HEK293 (cell line): Measurements from ENCODE around the gene AAR2.

Experiments
- CTCF ChIA-PET: fragments of 350-600 bp; formaldehyde crosslinking; extraction: SDS; loops from one replicate; lab custom pipeline; 2021; ENCODE audit warnings: antibody characterized with exemption; lab: Yijun Ruan, JAX
- POLR2A ChIA-PET: fragments of 300-600 bp; formaldehyde crosslinking; extraction: SDS; loops from one replicate; lab custom pipeline; 2020; ENCODE audit warnings: antibody characterized with exemption, inconsistent platforms; lab: Yijun Ruan, JAX
- H3K27ac ChIP-seq: fragments of 200-500 bp; sonication (Bioruptor generic); 2 replicates; pipeline ENCODE4 v1.5.1; 2014; ENCODE audit warnings: low read depth, low read length, control low read depth, inconsistent platforms; ENCODE audit errors: extremely low read depth
- H3K36me3 ChIP-seq, 2 experiments: fragments of 200-500 bp in 1 of 2; sonication (Bioruptor generic) in 1 of 2; 1 replicate in 1 of 2; 2 replicates in 1 of 2; pipeline ENCODE4 v1.5.1; 2014 to 2017; ENCODE audit warnings: inconsistent platforms in 2 of 2, low read length in 2 of 2; ENCODE audit not compliant: control insufficient read depth in 2 of 2, insufficient read depth in 1 of 2
- H3K4me1 ChIP-seq: fragments of 200-500 bp; sonication (Bioruptor generic); 2 replicates; pipeline ENCODE4 v1.5.1; 2014; ENCODE audit warnings: mild to moderate bottlenecking, low read length, inconsistent platforms; ENCODE audit not compliant: control insufficient read depth, insufficient read depth
- H3K4me3 ChIP-seq: 2 replicates; pipeline ENCODE4 v1.5.1; 2011; ENCODE audit warnings: low read depth, mild to moderate bottlenecking, control low read depth, low read length, moderate library complexity
- H3K9me3 ChIP-seq: fragments of 200-500 bp; sonication (Bioruptor generic); 2 replicates; pipeline ENCODE4 v1.5.1; 2014; ENCODE audit warnings: low read depth, low read length, inconsistent platforms; ENCODE audit not compliant: control insufficient read depth, insufficient read depth
- EGR2 ChIP-seq: fragments of 450-650 bp; formaldehyde crosslinking; IDR thresholded peaks from 2 replicates; pipeline ENCODE4 v1.5.1; 2016; ENCODE audit warnings: low read depth, missing biosample characterization, missing genetic modification characterization
- PRDM10 ChIP-seq: fragments of 450-650 bp; formaldehyde crosslinking; IDR thresholded peaks from 2 replicates; pipeline ENCODE4 v1.5.1; 2016; ENCODE audit warnings: missing biosample characterization, missing genetic modification characterization
- REPIN1 ChIP-seq: fragments of 450-650 bp; formaldehyde crosslinking; IDR thresholded peaks from 2 replicates; pipeline ENCODE4 v1.5.1; 2017; ENCODE audit warnings: missing biosample characterization, missing genetic modification characterization, low read depth
- ZBTB20 ChIP-seq: fragments of 450-650 bp; formaldehyde crosslinking; IDR thresholded peaks from 2 replicates; pipeline ENCODE4 v1.5.1; 2016; ENCODE audit warnings: missing biosample characterization, missing genetic modification characterization
- ZFHX2 ChIP-seq: fragments of 450-650 bp; formaldehyde crosslinking; conservative IDR thresholded peaks from 2 replicates; pipeline ENCODE4 v1.5.1; 2016; ENCODE audit warnings: missing biosample characterization, missing genetic modification characterization
- ZNF398 ChIP-seq: fragments of 450-650 bp; formaldehyde crosslinking; IDR thresholded peaks from 2 replicates; pipeline ENCODE4 v1.5.1; 2017; ENCODE audit warnings: missing biosample characterization, missing genetic modification characterization
- ZNF404 ChIP-seq: fragments of 450-650 bp; formaldehyde crosslinking; IDR thresholded peaks from 2 replicates; pipeline ENCODE4 v1.5.1; 2017; ENCODE audit warnings: missing biosample characterization, missing genetic modification characterization
- ZNF416 ChIP-seq: fragments of 450-650 bp; formaldehyde crosslinking; IDR thresholded peaks from 2 replicates; pipeline ENCODE4 v1.5.1; 2016; ENCODE audit warnings: missing biosample characterization, missing genetic modification characterization
- ZNF423 ChIP-seq: fragments of 450-650 bp; formaldehyde crosslinking; IDR thresholded peaks from 2 replicates; pipeline ENCODE4 v1.5.1; 2016; ENCODE audit warnings: missing biosample characterization, missing genetic modification characterization
- ZNF433 ChIP-seq: fragments of 450-650 bp; formaldehyde crosslinking; IDR thresholded peaks from 2 replicates; pipeline ENCODE4 v1.5.1; 2016; ENCODE audit warnings: missing biosample characterization, missing genetic modification characterization, low read depth
- ZNF488 ChIP-seq: fragments of 450-650 bp; formaldehyde crosslinking; IDR thresholded peaks from 2 replicates; pipeline ENCODE4 v1.5.1; 2016; ENCODE audit warnings: missing biosample characterization, missing genetic modification characterization
- ZNF596 ChIP-seq: fragments of 450-650 bp; IDR thresholded peaks from 2 replicates; pipeline ENCODE4 v1.5.0; 2018; ENCODE audit warnings: missing biosample characterization, mild to moderate bottlenecking, missing genetic modification characterization, moderate library complexity
- ZNF792 ChIP-seq: fragments of 450-650 bp; formaldehyde crosslinking; IDR thresholded peaks from 2 replicates; pipeline ENCODE4 v1.5.1; 2016; ENCODE audit warnings: missing biosample characterization, missing genetic modification characterization
- ZSCAN23 ChIP-seq: fragments of 450-650 bp; formaldehyde crosslinking; IDR thresholded peaks from 2 replicates; pipeline ENCODE4 v1.5.1; 2016; ENCODE audit warnings: missing biosample characterization, missing genetic modification characterization

AAR2 gene

GRCh38 chr20:36267605-36268381 is 31.5 kb downstream of the AAR2 start:
- CTCF ChIA-PET: interaction anchor here (0.6 to 1.7 kb wide), 5 partner anchors 11 to 313 kb away, joined by 3 to 5 read pairs (median 3); no protein-coding TSS in a partner anchor
- POLR2A ChIA-PET: no interaction called here

GRCh38 chr20:36268440-36269342 is 32.4 kb downstream of the AAR2 start:
- Histone ChIP-seq H3K4me3 (no peak overlapping the region), H3K4me1 (no peaks in the 10 kb centered on the region), H3K9me3 (no peaks in the 10 kb centered on the region), H3K27ac (no peak overlapping the region), H3K36me3 (no peaks in the 10 kb centered on the region)
- POLR2A ChIA-PET: interaction anchor here (0.8 kb wide), 1 partner anchor 139 kb away, joined by 7 read pairs; no protein-coding TSS in a partner anchor
- no peak for TF ChIP-seq ZNF596 (tag by site-specific recombination)
- no peak for TF ChIP-seq ZNF423 (tag by site-specific recombination)
- no peak for TF ChIP-seq ZNF404 (tag by site-specific recombination)
- 0 out of 2 replicates have a peak, but pooled peaks have one; percentile 10 for TF ChIP-seq ZFHX2 (tag by site-specific recombination)
- TF ChIP-seq REPIN1 (tag by site-specific recombination): no peak
- no peak for TF ChIP-seq ZNF416 (tag by site-specific recombination)
- no peak for TF ChIP-seq ZNF398
- no peak for TF ChIP-seq ZSCAN23 (tag by site-specific recombination)
- TF ChIP-seq ZNF433 (tag by site-specific recombination): no peak
- CTCF ChIA-PET: interaction anchor here (0.5 to 1.7 kb wide), 5 partner anchors 65 to 314 kb away, joined by 3 to 5 read pairs (median 3); no protein-coding TSS in a partner anchor

More at GRCh38 chr20:36267605-36268381, 31.5 kb downstream of the AAR2 start:
- H3K9me3 ChIP-seq: no peaks in the 10 kb centered on the region
- no peak overlapping the region for H3K27ac ChIP-seq
- TF ChIP-seq ZBTB20 (no peak), ZFHX2 (tag by site-specific recombination) (peak; percentile 97), ZNF488 (tag by site-specific recombination) (no peak), EGR2 (peak; percentile 97)
- H3K4me1 ChIP-seq: no peaks in the 10 kb centered on the region
- H3K4me3 ChIP-seq: no peak overlapping the region
- no peaks in the 10 kb centered on the region for H3K36me3 ChIP-seq

GRCh38 chr20:36269507-36269906 is 33.2 kb downstream of the AAR2 start:
- ChIA-PET CTCF (interaction anchor here (0.5 to 0.9 kb wide), 2 partner anchors 66 to 67 kb away, joined by 3 to 5 read pairs; no protein-coding TSS in a partner anchor), POLR2A (interaction anchor here (0.8 kb wide), 1 partner anchor 138 kb away, joined by 7 read pairs; no protein-coding TSS in a partner anchor)
- no peak overlapping the region for H3K27ac ChIP-seq
- TF ChIP-seq ZNF792 (tag by site-specific recombination) (no peak), PRDM10 (tag by site-specific recombination) (peak; percentile 91)
- no peak overlapping the region for H3K4me3 ChIP-seq
- H3K36me3 ChIP-seq: no peaks in the 10 kb centered on the region
- no peaks in the 10 kb centered on the region for H3K9me3 ChIP-seq
- H3K4me1 ChIP-seq: no peaks in the 10 kb centered on the region
